GM18520 (cell line): ENCODE measurements around the gene CPA1.

Experiments used
- ATAC-seq: cut with Tn5 transposase; IDR thresholded peaks from one replicate; pipeline ENCODE4 v1.9.1; 2021; ENCODE audit not compliant: unreplicated experiment

Gene CPA1

GRCh38 chr7:130423501-130424037 lies 43.3 kb downstream of the CPA1 start:
- no peak for ATAC-seq

- ATAC-seq: no peak
Measured at GRCh38 chr7:130425796-130426195, 45.5 kb downstream of the CPA1 start.

GRCh38 chr7:130426564-130426963 lies 46.3 kb downstream of the CPA1 start:
- no peak for ATAC-seq

GRCh38 chr7:130429019-130429418 lies 48.7 kb downstream of the CPA1 start:
- ATAC-seq: no peak

- ATAC-seq: no peak
Measured at GRCh38 chr7:130430115-130430514, 49.8 kb downstream of the CPA1 start.

- ATAC-seq: no peak
Measured at GRCh38 chr7:130430841-130431666, 50.8 kb downstream of the CPA1 start.

GRCh38 chr7:130432886-130433285 lies 52.6 kb downstream of the CPA1 start:
- ATAC-seq: no peak

- ATAC-seq: no peak
Measured at GRCh38 chr7:130433301-130433700, 53.0 kb downstream of the CPA1 start.

GRCh38 chr7:130435311-130435854 lies 55.1 kb downstream of the CPA1 start:
- ATAC-seq: no peak

GRCh38 chr7:130436253-130436652 lies 56.0 kb downstream of the CPA1 start:
- ATAC-seq: no peak
